ACC112 (cell line): ENCODE data around the gene DEPDC5.

Experiments
- H2AFZ ChIP-seq: fragments of 200-600 bp; sonication (generic); one replicate; pipeline ENCODE4 v1.6.0; 2017; ENCODE audit warnings: antibody characterized with exemption, low read length; ENCODE audit not compliant: unreplicated experiment
- H3K27ac ChIP-seq: fragments of 200-600 bp; sonication (generic); 2 replicates; pipeline ENCODE4 v1.5.1; 2014; ENCODE audit warnings: low read depth, mild to moderate bottlenecking, antibody characterized with exemption, low read length, moderate library complexity
- H3K27me3 ChIP-seq: fragments of 200-600 bp; sonication (generic); 2 replicates; pipeline ENCODE4 v1.6.1; 2014; ENCODE audit warnings: mild to moderate bottlenecking, antibody characterized with exemption, low read length, moderate library complexity, mixed read lengths; ENCODE audit not compliant: insufficient read depth
- H3K36me3 ChIP-seq: fragments of 200-600 bp; sonication (generic); 2 replicates; pipeline ENCODE4 v1.6.1; 2016; ENCODE audit warnings: mild to moderate bottlenecking, antibody characterized with exemption, low read length, moderate library complexity, mixed read lengths; ENCODE audit not compliant: insufficient read depth
- H3K4me1 ChIP-seq: fragments of 200-600 bp; sonication (generic); one replicate; pipeline ENCODE4 v1.6.1; 2016; ENCODE audit warnings: low read length, mixed read lengths; ENCODE audit not compliant: insufficient read depth, unreplicated experiment, control insufficient read depth
- H3K4me3 ChIP-seq: fragments of 200-600 bp; sonication (generic); 2 replicates; pipeline ENCODE4 v1.5.1; 2014; ENCODE audit warnings: mild to moderate bottlenecking, low read depth, low read length
- H3K79me2 ChIP-seq: fragments of 200-600 bp; sonication (generic); one replicate; pipeline ENCODE4 v1.6.0; 2016; ENCODE audit warnings: low read length; ENCODE audit not compliant: control insufficient read depth, unreplicated experiment, insufficient read depth

DEPDC5 gene

DNA sequence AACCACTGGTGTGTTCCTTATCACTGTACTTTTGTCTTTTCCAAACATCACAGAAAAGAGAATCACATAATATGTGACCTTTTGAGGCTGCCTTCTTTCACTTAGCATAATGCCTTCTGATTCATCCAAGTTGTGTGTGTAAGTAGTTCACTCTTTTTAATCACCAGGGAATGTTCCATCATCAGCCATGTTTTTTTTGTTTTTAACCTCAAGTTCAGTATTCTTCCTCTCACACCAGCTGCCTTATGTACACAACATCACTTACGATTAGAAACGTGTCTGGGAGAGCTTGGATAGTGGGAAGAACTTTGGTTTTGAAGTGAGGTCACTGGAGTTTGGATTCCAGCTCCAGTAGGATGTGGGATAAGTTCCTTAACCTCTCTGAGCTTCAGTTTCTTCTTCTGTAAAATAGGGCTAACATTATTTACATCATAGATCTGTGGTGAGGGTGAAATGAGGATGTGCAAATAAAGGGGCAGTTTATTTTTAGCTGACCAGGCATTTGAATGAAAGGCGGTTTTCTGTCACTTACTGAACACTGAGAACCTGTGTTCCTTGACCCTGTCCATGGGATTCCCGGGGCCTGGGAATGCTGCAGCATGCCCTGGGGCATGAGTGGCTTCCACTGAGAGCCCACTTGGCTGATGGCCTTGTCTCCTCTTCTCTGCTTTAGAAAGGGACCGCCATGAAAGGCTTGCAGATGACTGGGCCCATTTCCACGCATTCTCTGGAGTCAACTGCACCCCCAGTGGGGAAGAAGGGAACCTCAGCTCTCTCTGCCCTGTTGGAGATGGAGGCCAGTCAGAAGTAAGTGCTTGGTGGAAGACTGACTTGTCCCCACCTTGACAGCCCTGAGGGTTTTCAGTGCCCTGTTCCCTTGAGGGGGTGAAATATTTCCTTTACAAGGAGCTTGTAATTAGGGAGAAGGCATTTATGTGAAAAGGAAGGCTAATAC is 92.6 kb downstream of the DEPDC5 start:
- no peak overlapping the region for H3K4me3 ChIP-seq
- H3K79me2 ChIP-seq: no peaks in the 10 kb centered on the region
- no peaks in the 10 kb centered on the region; the same call in 1 of the 2 replicates for H3K36me3 ChIP-seq
- no peaks in the 10 kb centered on the region for H3K27me3 ChIP-seq
- H3K27ac ChIP-seq: no peak overlapping the region
- no peak overlapping the region for H2AFZ ChIP-seq
- H3K4me1 ChIP-seq: no peaks in the 10 kb centered on the region

DNA sequence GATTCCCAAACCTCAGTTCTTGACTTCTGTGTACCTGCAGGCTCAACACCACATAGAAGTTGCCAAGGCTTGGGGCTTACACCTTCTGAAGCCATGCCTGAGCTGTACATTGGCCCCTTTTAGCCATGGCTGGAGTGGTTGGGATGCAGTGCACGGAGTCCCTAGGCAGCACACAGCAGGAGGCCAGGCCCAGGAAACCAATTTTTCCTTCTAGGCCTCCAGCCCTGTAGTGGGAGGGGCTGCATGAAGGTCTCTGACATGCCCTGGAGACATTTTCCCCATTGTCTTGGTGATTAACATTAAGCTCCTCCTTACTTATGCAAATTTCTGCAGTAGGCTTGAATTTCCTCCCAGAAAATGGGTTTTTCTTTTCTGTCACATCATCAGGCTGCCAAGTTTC is 94.6 kb downstream of the DEPDC5 start:
- no peaks in the 10 kb centered on the region for H3K27me3 ChIP-seq
- no peak overlapping the region for H3K27ac ChIP-seq
- no peaks in the 10 kb centered on the region for H3K79me2 ChIP-seq
- H3K36me3 ChIP-seq: no peaks in the 10 kb centered on the region; the same call in 1 of the 2 replicates
- H2AFZ ChIP-seq: no peak overlapping the region
- H3K4me1 ChIP-seq: peaks cover 6% of the 10 kb centered on the region
- H3K4me3 ChIP-seq: no peak overlapping the region

- Histone ChIP-seq H3K4me1 (peaks cover 6% of the 10 kb centered on the region), H3K36me3 (no peaks in the 10 kb centered on the region; the same call in 1 of the 2 replicates)
These were observed 96.3 kb downstream of the DEPDC5 start for GRCh38 chr22:31850135-31850534.

GRCh38 chr22:31852691-31853421 is 99.0 kb downstream of the DEPDC5 start:
- no peaks in the 10 kb centered on the region for H3K79me2 ChIP-seq
- peaks cover 6% of the 10 kb centered on the region for H3K4me1 ChIP-seq
- no peaks in the 10 kb centered on the region for H3K36me3 ChIP-seq
- H3K27ac ChIP-seq: no peak overlapping the region
- no peak overlapping the region for H2AFZ ChIP-seq
- no peaks in the 10 kb centered on the region for H3K27me3 ChIP-seq
- H3K4me3 ChIP-seq: no peak overlapping the region

More at GRCh38 chr22:31850135-31850534, 96.3 kb downstream of the DEPDC5 start:
- Histone ChIP-seq H3K79me2 (no peaks in the 10 kb centered on the region), H2AFZ (no peak overlapping the region), H3K4me3 (no peak overlapping the region), H3K27ac (no peak overlapping the region), H3K27me3 (no peaks in the 10 kb centered on the region)

DNA sequence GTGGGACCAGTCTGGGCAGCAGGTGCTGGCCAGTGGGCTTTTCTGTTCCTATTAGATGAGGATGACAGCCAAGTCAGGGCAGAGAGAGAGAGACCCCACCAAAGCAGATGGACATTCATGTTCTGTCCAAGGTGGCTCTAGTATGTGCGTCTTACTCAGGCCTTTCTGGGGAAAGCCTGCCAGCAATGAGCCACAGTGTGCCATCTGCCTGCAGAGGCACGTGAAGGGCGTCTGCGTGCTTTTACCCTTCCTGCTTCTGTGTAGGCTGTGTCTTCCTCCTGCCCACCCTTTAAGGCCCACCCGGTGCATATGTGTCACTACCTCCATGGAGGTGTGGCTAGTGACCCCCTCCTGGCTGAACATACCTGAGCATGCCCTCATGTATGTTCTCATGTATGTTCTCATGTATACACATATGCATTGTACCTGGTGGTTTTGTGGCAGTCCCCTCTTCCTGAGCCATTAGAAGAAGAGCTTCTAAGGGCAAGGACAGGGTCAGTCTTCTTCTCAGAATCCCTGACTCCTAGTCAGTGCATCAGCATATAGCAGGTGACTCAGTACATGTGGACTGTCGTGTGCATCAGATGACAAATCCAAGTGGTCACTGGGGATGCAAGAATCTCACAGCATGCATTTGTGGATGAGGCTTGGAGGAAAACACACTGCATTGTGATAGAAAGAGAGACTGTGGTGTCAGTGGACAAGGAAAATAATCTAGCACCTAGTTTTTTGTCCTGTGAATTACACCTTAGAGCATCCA is 100.1 kb downstream of the DEPDC5 start:
- H3K79me2 ChIP-seq: no peaks in the 10 kb centered on the region
- H3K4me3 ChIP-seq: no peak overlapping the region
- no peaks in the 10 kb centered on the region for H3K36me3 ChIP-seq
- peaks cover 6% of the 10 kb centered on the region for H3K4me1 ChIP-seq
- H3K27ac ChIP-seq: no peak overlapping the region
- no peaks in the 10 kb centered on the region for H3K27me3 ChIP-seq
- H2AFZ ChIP-seq: no peak overlapping the region

- Histone ChIP-seq H2AFZ (no peak overlapping the region), H3K79me2 (no peaks in the 10 kb centered on the region), H3K27ac (no peak overlapping the region), H3K27me3 (no peaks in the 10 kb centered on the region), H3K36me3 (no peaks in the 10 kb centered on the region), H3K4me3 (no peak overlapping the region), H3K4me1 (peaks cover 13% of the 10 kb centered on the region)
These were observed 103.4 kb downstream of the DEPDC5 start for GRCh38 chr22:31857247-31857646.

DNA sequence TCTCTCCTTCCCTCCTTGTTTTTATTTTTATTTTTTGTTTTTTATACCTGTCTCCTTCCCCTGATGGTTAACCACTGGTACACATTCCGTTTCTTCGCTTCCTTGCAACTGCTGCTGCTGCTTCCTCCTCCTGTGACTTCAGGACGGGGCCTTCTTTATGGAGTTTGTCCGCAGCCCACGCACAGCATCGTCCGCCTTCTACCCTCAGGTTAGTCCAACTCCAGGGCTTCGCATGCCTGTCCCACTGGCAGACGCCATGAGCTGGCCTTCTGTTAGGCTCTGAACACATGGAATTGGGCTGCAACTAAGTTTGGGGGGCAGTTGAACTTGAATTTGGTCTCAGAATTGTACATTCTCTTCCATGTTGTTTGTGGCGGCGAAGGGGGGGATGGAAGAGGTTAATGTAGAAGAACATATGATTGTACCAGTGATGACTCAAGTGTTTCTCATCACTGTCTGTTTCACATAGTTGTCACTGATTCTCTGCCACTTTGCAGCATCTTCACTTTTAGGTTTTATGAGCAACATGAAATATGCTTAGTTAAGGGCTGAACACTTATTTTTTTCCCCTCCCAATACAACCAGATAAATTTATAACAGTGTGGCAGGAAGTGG is 107.5 kb downstream of the DEPDC5 start:
- Histone ChIP-seq H2AFZ (no peak overlapping the region), H3K4me1 (peaks cover 6% of the 10 kb centered on the region), H3K27me3 (no peaks in the 10 kb centered on the region), H3K79me2 (no peaks in the 10 kb centered on the region), H3K4me3 (no peak overlapping the region), H3K27ac (no peak overlapping the region), H3K36me3 (no peaks in the 10 kb centered on the region)

DNA sequence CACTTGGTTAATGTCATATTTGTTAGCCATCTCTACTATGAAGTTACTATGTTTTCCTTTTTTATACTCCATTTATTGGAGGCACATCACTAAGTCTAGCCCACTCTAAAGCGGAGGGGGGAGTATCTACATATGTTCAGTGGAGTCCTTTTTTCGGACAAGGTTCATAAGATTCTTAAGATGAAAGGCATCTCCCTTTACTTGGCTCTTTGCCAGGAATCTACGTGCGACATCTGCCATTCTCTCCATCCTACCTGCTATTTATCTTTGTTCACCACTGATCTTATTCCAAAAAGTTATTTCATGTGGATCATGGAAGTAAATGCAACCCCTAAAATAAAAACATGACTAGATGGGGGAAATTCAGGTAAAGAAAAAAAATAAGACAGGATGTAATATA is 113.1 kb downstream of the DEPDC5 start:
- Histone ChIP-seq H3K36me3 (no peaks in the 10 kb centered on the region), H3K4me3 (no peak overlapping the region), H3K27me3 (no peaks in the 10 kb centered on the region), H3K4me1 (peaks cover 10% of the 10 kb centered on the region), H2AFZ (no peak overlapping the region), H3K79me2 (no peaks in the 10 kb centered on the region), H3K27ac (no peak overlapping the region)

GRCh38 chr22:31867386-31868153 is 113.8 kb downstream of the DEPDC5 start:
- no peak overlapping the region for H3K27ac ChIP-seq
- H3K27me3 ChIP-seq: no peaks in the 10 kb centered on the region
- no peaks in the 10 kb centered on the region for H3K36me3 ChIP-seq
- H3K4me1 ChIP-seq: peaks cover 10% of the 10 kb centered on the region
- H3K79me2 ChIP-seq: no peaks in the 10 kb centered on the region
- no peak overlapping the region for H2AFZ ChIP-seq
- H3K4me3 ChIP-seq: no peak overlapping the region
